ENCODE results near the gene SHISA7.
"Not testable (repeated sequence)": the region's sequence is repeated elsewhere in the genome, so short reads cannot be mapped to it uniquely, and the experiment has no call there.

GRCh38 chr19:55401390-55401789 lies 41.7 kb downstream of the SHISA7 start:
- TF ChIP-seq, protein P1, sequence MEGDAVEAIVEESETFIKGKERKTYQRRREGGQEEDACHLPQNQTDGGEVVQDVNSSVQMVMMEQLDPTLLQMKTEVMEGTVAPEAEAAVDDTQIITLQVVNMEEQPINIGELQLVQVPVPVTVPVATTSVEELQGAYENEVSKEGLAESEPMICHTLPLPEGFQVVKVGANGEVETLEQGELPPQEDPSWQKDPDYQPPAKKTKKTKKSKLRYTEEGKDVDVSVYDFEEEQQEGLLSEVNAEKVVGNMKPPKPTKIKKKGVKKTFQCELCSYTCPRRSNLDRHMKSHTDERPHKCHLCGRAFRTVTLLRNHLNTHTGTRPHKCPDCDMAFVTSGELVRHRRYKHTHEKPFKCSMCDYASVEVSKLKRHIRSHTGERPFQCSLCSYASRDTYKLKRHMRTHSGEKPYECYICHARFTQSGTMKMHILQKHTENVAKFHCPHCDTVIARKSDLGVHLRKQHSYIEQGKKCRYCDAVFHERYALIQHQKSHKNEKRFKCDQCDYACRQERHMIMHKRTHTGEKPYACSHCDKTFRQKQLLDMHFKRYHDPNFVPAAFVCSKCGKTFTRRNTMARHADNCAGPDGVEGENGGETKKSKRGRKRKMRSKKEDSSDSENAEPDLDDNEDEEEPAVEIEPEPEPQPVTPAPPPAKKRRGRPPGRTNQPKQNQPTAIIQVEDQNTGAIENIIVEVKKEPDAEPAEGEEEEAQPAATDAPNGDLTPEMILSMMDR (IDR thresholded peaks at IDR 0.05): not testable (repeated sequence)
- not testable (repeated sequence) for TF ChIP-seq POLR2A (IDR thresholded peaks at IDR 0.05); POLR2AphosphoS5 (IDR thresholded peaks at IDR 0.05; ENCODE audit: insufficient read depth in 1 of 2, low read depth in 1 of 2)
